ENCODE results near the gene PCNT. TPM values are rescaled to one million over a fixed set of nuclear protein-coding genes. Genes with fewer than 3 reads are reported as not detected.

Gene PCNT
- total RNA-seq, 1 donor from 2014 or later: 18.1 TPM

- no peak for ATAC-seq
These were observed 10.6 kb downstream of the PCNT start for GRCh38 chr21:46334351-46335140.

GRCh38 chr21:46336603-46337002 is 12.6 kb downstream of the PCNT start:
- no peak for ATAC-seq

- ATAC-seq: no peak
These were observed 17.0 kb downstream of the PCNT start for GRCh38 chr21:46340998-46341397.

- ATAC-seq: no peak
These were observed 20.4 kb downstream of the PCNT start for GRCh38 chr21:46344219-46344915.

- no peak for ATAC-seq
These were observed 21.9 kb downstream of the PCNT start for GRCh38 chr21:46345861-46346260.

- no peak for ATAC-seq
These were observed 22.6 kb downstream of the PCNT start for GRCh38 chr21:46346296-46347202.

GRCh38 chr21:46347203-46347550 is 23.2 kb downstream of the PCNT start:
- no peak for ATAC-seq

GRCh38 chr21:46347791-46348381 is 23.9 kb downstream of the PCNT start:
- ATAC-seq: peak; percentile 97

GRCh38 chr21:46349134-46349760 is 25.3 kb downstream of the PCNT start:
- no peak for ATAC-seq

- ATAC-seq: no peak
These were observed 26.6 kb downstream of the PCNT start for GRCh38 chr21:46350571-46350970.

- no peak for ATAC-seq
These were observed 27.0 kb downstream of the PCNT start for GRCh38 chr21:46350981-46351380.

- ATAC-seq: no peak
These were observed 27.7 kb downstream of the PCNT start for GRCh38 chr21:46351476-46352163.

GRCh38 chr21:46352164-46352515 is 28.2 kb downstream of the PCNT start:
- no peak for ATAC-seq

- ATAC-seq: no peak
These were observed 29.0 kb downstream of the PCNT start for GRCh38 chr21:46352913-46353312.

- no peak for ATAC-seq
These were observed 30.1 kb downstream of the PCNT start for GRCh38 chr21:46354046-46354445.

GRCh38 chr21:46354518-46354917 is 30.6 kb downstream of the PCNT start:
- ATAC-seq: no peak

GRCh38 chr21:46355161-46356004 is 31.4 kb downstream of the PCNT start:
- ATAC-seq: no peak

GRCh38 chr21:46356005-46356338 is 32.0 kb downstream of the PCNT start:
- peak; percentile 5 for ATAC-seq

GRCh38 chr21:46356494-46357334 is 32.8 kb downstream of the PCNT start:
- ATAC-seq: peak; percentile 4

GRCh38 chr21:46357335-46357604 is 33.3 kb downstream of the PCNT start:
- no peak for ATAC-seq
